ENCODE results near the gene PSMC3.

Gene PSMC3

GRCh38 chr11:47393163-47394049 is 32.8 kb downstream of the PSMC3 start:
- DNase-seq = no peak

DNA sequence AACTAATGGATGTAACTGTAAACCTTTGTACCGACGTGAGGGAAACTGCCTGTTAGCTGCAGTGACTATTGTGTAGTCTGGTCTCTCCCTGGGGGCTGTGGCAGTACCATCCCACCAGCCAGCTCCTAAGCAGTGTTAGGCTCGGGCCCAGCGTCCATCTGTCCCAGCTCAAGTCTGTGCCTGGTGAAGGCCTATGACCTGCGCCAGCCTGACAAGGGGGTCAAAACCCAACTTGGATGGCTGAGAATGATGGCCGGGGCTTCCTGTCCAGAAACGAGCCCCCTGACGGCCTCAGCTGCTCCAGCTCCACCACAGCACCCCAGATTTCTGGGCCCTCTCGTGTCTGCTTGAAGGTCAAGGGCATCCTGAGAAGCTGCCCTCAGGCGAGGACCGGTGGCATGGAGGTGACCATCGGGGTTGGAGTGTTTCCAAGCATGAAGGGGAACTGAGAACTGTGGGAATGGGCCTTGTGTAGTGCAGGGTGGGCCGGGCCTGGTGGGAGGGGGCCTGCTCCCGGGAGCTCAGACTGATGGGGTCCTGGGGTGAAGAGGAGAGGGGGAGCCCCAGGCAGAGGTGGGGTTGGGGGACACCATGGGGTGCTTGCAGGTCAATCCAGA is 33.6 kb downstream of the PSMC3 start:
- DNase-seq = no peak

- no peak for DNase-seq
Observed at GRCh38 chr11:47391711-47392432, 34.4 kb downstream of the PSMC3 start.

- no peak for DNase-seq
Observed at GRCh38 chr11:47391077-47391583, 35.1 kb downstream of the PSMC3 start.

DNA sequence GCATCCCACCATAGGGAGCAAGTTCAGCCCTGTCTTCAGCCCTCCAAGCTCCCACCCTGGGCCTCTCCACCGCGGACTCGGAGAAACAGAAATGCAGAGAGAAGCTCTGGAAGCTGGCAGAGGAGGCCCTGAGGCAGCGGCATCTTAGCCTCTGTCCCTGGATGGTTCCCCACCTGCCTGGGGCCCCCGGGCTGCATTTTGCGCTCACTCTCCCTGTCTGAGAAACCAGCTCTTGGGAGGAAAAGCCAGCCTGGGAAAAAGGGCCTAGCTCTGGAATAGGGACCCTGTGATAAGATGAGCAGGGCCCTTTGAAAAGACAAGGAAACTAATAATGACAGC is 35.8 kb downstream of the PSMC3 start:
- DNase-seq = no peak

GRCh38 chr11:47389577-47390421 is 36.4 kb downstream of the PSMC3 start:
- DNase-seq = no peak

- no peak for DNase-seq
Observed at GRCh38 chr11:47388697-47389576, 37.3 kb downstream of the PSMC3 start.

- no peak for DNase-seq
Observed at GRCh38 chr11:47387944-47388696, 38.1 kb downstream of the PSMC3 start.

GRCh38 chr11:47384498-47384897 is 41.7 kb downstream of the PSMC3 start:
- no peak for DNase-seq

DNA sequence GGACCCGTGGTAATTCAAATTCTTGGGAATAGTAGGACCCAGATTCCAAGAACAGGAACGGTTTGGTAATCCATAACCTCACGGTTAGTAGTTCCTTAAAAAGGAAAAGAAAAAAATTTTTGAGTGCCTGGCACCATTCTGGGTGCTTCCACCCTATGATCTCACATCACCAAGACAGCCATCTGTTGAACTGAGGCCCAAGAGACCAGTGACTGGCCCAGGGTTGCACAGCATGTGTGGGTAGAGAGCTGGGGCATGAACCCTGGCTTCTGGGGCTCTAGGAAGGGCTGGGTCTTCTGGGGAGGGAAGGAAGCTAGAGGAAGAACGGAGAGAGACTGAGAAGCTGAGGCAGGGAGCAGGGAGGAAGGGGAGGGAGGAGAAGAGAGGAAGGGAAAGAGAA is 43.2 kb downstream of the PSMC3 start:
- DNase-seq = no peak

DNA sequence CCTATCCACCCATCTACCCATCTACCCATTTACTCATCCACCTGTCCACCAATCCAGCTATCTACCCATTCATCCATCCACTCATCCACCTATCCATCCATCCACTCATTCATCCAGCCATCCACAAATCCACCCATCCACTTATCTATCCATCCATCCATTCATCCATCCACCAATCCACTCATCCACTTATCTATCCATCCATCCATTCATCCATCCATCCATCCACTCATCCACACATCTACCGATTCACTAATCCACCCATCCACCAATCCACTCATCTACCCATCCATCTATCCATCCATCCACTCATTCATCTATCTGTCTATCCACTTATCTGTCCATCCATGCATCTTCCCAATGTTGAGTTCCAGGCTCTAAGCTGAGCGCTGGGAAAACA is 46.2 kb downstream of the PSMC3 start:
- no peak for DNase-seq

- no peak for DNase-seq
Observed at GRCh38 chr11:47379317-47379716, 46.9 kb downstream of the PSMC3 start.

- no peak for DNase-seq
Observed at GRCh38 chr11:47378836-47379170, 47.4 kb downstream of the PSMC3 start.

DNA sequence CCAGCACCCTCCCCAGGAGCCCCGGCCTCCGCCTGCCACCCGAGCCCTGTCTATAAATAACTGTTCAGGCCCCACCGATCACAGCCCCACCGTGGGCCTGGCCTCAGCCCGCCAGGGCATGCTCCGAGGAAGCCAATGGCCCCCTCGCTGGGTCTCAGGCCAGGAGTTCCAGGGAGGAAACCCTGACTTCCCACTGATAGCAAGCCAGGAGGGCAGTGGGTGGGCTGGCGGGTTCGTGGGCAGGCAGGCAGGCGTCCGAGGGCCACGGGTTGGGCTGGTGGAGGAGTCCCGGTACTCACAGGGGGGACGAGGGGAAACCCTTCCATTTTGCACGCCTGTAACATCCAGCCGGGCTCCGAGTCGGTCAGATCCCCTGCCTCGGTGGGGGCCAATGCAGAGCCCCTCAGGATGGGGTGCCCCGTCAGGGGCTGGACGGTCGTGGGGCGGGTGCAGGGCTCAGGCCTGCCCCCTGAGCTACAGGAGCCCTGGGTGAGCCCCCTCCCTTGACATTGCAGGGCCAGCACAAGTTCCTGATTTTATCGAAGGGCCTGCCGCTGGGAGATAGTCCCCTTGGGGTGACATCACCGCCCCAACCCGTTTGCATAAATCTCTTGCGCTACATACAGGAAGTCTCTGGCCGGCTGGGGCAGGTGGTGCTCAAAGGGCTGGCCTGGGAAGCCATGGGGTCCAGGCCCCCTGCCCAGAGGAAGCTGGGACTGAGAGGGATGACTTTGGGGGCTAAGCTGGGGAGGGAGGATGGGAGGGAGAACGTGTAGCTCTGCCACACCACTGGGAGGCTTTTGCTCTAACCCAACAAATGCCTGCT is 48.0 kb downstream of the PSMC3 start, which contains the start of gene SPI1:
Gene SPI1 (minus strand): TSS at position 538 of the 826 bp plus-strand sequence. CDS start 194 bp downstream, at position 344.
- DNase-seq = no peak

GRCh38 chr11:47377571-47378009 is 48.6 kb downstream of the PSMC3 start:
- no peak for DNase-seq

GRCh38 chr11:47376525-47377371 is 49.5 kb downstream of the PSMC3 start:
- DNase-seq = no peak

GRCh38 chr11:47376107-47376524 is 50.1 kb downstream of the PSMC3 start:
- no peak for DNase-seq

- DNase-seq = no peak
Observed at GRCh38 chr11:47375546-47376085, 50.6 kb downstream of the PSMC3 start.

- DNase-seq = no peak
Observed at GRCh38 chr11:47375020-47375419, 51.2 kb downstream of the PSMC3 start.
